Breast epithelium (tissue), 3 donors: ENCODE data around the gene RABIF.

Source experiments
- CTCF ChIP-seq, 3 donors: fragments of 450-650 bp; IDR thresholded peaks; one replicate each; pipeline ENCODE4 v1.5.1; 2016 to 2017; ENCODE audit warnings: antibody characterized with exemption in 3 of 3, mild to moderate bottlenecking in 3 of 3, moderate library complexity in 3 of 3
- POLR2A ChIP-seq: fragments of 450-650 bp; IDR thresholded peaks from one replicate; pipeline ENCODE4 v1.6.1; 2016; ENCODE audit warnings: antibody characterized with exemption, mild to moderate bottlenecking, moderate library complexity
- POLR2AphosphoS5 ChIP-seq, 3 donors: sonication (generic); formaldehyde crosslinking; IDR thresholded peaks; one replicate each; pipeline ENCODE4 v1.6.1; 2017; ENCODE audit warnings: antibody characterized with exemption in 3 of 3

- no peak for TF ChIP-seq POLR2AphosphoS5 (IDR thresholded peaks at IDR 0.05)
- TF ChIP-seq CTCF (IDR thresholded peaks at IDR 0.05): no peak
- TF ChIP-seq POLR2A: no peak
Measured at GRCh38 chr1:202923533-202923932, 34.6 kb upstream of the RABIF start.
